ENCODE results near the gene RNASEH2A.

RNASEH2A gene

GRCh38 chr19:12788042-12788681, 18.2 kb upstream of the RNASEH2A start:
- Histone ChIP-seq H3K36me3 (replicated peaks; ENCODE audit: low read depth, low read length) (peaks cover 15% of the 10 kb centered on the region), H3K27me3 (ENCODE audit: low read depth, low read length) (no peaks in the 10 kb centered on the region), H3K4me3 (ENCODE audit: low read length) (peak overlapping the region; percentile 87), H4K20me1 (ENCODE audit: insufficient read depth, low read length) (peaks cover 4% of the 10 kb centered on the region; the same call in 1 of the 2 replicates), H2AFZ (ENCODE audit: low read depth, low read length) (no peak overlapping the region), H3K4me1 (ENCODE audit: low read length) (peaks cover 64% of the 10 kb centered on the region), H3K27ac (ENCODE audit: low read length) (peak overlapping the region; percentile 97), H3K9ac (ENCODE audit: low read length) (peak overlapping the region; percentile 100), H3K79me2 (ENCODE audit: low read length) (peaks cover 34% of the 10 kb centered on the region), H3K4me2 (ENCODE audit: low read length) (peak overlapping the region; percentile 98), H3K9me3 (ENCODE audit: insufficient read depth, low read length) (no peaks in the 10 kb centered on the region)
- TF ChIP-seq, protein P1, sequence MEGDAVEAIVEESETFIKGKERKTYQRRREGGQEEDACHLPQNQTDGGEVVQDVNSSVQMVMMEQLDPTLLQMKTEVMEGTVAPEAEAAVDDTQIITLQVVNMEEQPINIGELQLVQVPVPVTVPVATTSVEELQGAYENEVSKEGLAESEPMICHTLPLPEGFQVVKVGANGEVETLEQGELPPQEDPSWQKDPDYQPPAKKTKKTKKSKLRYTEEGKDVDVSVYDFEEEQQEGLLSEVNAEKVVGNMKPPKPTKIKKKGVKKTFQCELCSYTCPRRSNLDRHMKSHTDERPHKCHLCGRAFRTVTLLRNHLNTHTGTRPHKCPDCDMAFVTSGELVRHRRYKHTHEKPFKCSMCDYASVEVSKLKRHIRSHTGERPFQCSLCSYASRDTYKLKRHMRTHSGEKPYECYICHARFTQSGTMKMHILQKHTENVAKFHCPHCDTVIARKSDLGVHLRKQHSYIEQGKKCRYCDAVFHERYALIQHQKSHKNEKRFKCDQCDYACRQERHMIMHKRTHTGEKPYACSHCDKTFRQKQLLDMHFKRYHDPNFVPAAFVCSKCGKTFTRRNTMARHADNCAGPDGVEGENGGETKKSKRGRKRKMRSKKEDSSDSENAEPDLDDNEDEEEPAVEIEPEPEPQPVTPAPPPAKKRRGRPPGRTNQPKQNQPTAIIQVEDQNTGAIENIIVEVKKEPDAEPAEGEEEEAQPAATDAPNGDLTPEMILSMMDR (IDR thresholded peaks at IDR 0.05; ENCODE audit: low read depth, low read length): no peak
- no peak for TF ChIP-seq EZH2phosphoT487 (IDR thresholded peaks at IDR 0.05; ENCODE audit: low read depth)

DNA sequence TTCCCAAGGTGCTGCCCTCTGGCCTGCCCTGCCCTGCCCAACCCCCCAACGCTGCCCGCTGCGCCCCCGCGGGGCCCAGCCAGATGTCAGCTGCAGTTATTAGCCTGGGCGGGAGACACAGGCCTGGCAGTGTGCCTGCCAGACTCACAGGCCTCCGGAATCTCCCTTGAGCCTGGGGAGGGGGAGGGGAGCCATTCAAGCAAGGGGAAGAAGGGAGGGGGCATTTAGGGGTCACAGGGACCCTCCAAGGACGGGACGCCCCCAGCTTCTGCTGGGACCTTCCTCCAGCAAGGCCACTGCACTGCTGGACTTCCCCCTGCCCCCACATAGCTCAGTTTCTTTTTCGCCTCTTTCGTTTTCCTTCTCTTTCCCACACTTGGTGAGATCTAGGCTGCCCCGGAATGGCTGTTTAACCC, 17.7 kb upstream of the RNASEH2A start:
- TF ChIP-seq EZH2phosphoT487 (IDR thresholded peaks at IDR 0.05; ENCODE audit: low read depth): no peak
- TF ChIP-seq, protein P1 (IDR thresholded peaks at IDR 0.05; ENCODE audit: low read depth, low read length): peak; percentile 45
- Histone ChIP-seq H2AFZ (ENCODE audit: low read depth, low read length) (no peak overlapping the region), H3K27ac (ENCODE audit: low read length) (peak overlapping the region; percentile 97), H3K4me1 (ENCODE audit: low read length) (peaks cover 59% of the 10 kb centered on the region), H3K27me3 (ENCODE audit: low read depth, low read length) (no peaks in the 10 kb centered on the region), H3K4me3 (ENCODE audit: low read length) (peak overlapping the region; percentile 87), H3K79me2 (ENCODE audit: low read length) (peaks cover 37% of the 10 kb centered on the region), H4K20me1 (ENCODE audit: insufficient read depth, low read length) (peaks cover 4% of the 10 kb centered on the region; the same call in 1 of the 2 replicates), H3K9ac (ENCODE audit: low read length) (peak overlapping the region; percentile 100), H3K9me3 (ENCODE audit: insufficient read depth, low read length) (no peaks in the 10 kb centered on the region), H3K4me2 (ENCODE audit: low read length) (peak overlapping the region; percentile 98), H3K36me3 (replicated peaks; ENCODE audit: low read depth, low read length) (peaks cover 16% of the 10 kb centered on the region)

GRCh38 chr19:12789098-12789903, 17.1 kb upstream of the RNASEH2A start:
- Histone ChIP-seq H2AFZ (ENCODE audit: low read depth, low read length) (no peak overlapping the region), H3K9ac (ENCODE audit: low read length) (peak overlapping the region; percentile 100), H3K27me3 (ENCODE audit: low read depth, low read length) (no peaks in the 10 kb centered on the region)

More at GRCh38 chr19:12789098-12789903, 17.1 kb upstream of the RNASEH2A start:
- peaks cover 42% of the 10 kb centered on the region for H3K79me2 ChIP-seq (ENCODE audit: low read length)
- H3K4me2 ChIP-seq (ENCODE audit: low read length): peak overlapping the region; percentile 98
- H3K9me3 ChIP-seq (ENCODE audit: insufficient read depth, low read length): no peaks in the 10 kb centered on the region
- H4K20me1 ChIP-seq (ENCODE audit: insufficient read depth, low read length): peaks cover 4% of the 10 kb centered on the region; the same call in 1 of the 2 replicates
- peak overlapping the region; percentile 87 for H3K4me3 ChIP-seq (ENCODE audit: low read length)
- no peak for TF ChIP-seq EZH2phosphoT487 (IDR thresholded peaks at IDR 0.05; ENCODE audit: low read depth)
- TF ChIP-seq, protein P1 (IDR thresholded peaks at IDR 0.05; ENCODE audit: low read depth, low read length): no peak
- H3K4me1 ChIP-seq (ENCODE audit: low read length): peaks cover 57% of the 10 kb centered on the region
- peak overlapping the region; percentile 97 for H3K27ac ChIP-seq (ENCODE audit: low read length)
- peaks cover 16% of the 10 kb centered on the region for H3K36me3 ChIP-seq (replicated peaks; ENCODE audit: low read depth, low read length)

All from OCI-LY3 (cell line).